Measurements from ENCODE around the gene ABT1. TPM values are rescaled to one million over a fixed set of nuclear protein-coding genes. Genes with fewer than 3 reads are reported as not detected.

The ABT1 gene
- total and polyA plus RNA-seq, 2 donors (not counting 1 experiment from before 2014, with no cell fraction given): 8.3 to 13.4 TPM

DNA sequence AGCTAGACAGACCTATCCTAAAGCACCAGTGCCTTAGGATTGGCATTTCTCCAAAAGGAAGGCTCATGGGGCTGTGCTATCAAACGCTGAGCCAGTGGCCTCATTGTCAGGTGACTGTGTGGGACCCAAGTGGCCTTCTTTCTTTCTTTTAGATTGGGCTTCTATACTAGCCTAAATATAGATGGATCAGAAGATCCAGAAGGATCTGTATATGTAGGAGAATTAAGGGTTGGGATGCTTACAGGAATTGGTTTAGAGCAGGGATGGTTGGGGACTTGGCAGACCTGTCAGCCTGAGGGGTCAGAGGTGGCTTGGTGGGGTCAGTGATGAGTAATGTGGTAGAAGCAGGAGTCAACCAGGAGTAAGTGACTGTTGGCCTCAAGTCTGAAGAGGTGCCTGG is 14.8 kb downstream of the ABT1 start:
- no peak overlapping the region for H3K4me3 ChIP-seq (replicated peaks in 1 of 4; ENCODE audit: control extremely low read depth in 1 of 4, insufficient read depth in 1 of 4, low read depth in 3 of 4, low read length in 4 of 4)
- no peaks in the 10 kb centered on the region for H3K36me3 ChIP-seq (ENCODE audit: control insufficient read depth, insufficient read depth, low read length)
- peaks cover 34% of the 10 kb centered on the region for H3K27me3 ChIP-seq (ENCODE audit: control insufficient read depth, insufficient read depth, low read length)
- H3K9ac ChIP-seq (ENCODE audit: insufficient read depth, low read length): no peak overlapping the region
- no peaks in the 10 kb centered on the region for H4K20me1 ChIP-seq (ENCODE audit: control insufficient read depth, extremely low read depth, insufficient read depth, low read length)
- no peak for TF ChIP-seq EZH2 (IDR thresholded peaks at IDR 0.05; ENCODE audit: low read length, missing control alignments)
- TF ChIP-seq, protein P1, sequence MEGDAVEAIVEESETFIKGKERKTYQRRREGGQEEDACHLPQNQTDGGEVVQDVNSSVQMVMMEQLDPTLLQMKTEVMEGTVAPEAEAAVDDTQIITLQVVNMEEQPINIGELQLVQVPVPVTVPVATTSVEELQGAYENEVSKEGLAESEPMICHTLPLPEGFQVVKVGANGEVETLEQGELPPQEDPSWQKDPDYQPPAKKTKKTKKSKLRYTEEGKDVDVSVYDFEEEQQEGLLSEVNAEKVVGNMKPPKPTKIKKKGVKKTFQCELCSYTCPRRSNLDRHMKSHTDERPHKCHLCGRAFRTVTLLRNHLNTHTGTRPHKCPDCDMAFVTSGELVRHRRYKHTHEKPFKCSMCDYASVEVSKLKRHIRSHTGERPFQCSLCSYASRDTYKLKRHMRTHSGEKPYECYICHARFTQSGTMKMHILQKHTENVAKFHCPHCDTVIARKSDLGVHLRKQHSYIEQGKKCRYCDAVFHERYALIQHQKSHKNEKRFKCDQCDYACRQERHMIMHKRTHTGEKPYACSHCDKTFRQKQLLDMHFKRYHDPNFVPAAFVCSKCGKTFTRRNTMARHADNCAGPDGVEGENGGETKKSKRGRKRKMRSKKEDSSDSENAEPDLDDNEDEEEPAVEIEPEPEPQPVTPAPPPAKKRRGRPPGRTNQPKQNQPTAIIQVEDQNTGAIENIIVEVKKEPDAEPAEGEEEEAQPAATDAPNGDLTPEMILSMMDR (conservative IDR thresholded peaks at IDR 0.05 in 1 of 2, IDR thresholded peaks at IDR 0.05 in 1 of 2; ENCODE audit: low read depth in 1 of 2, low read length in 2 of 2): no peak
- H3K9me3 ChIP-seq (ENCODE audit: control insufficient read depth, insufficient read depth, low read depth, low read length): no peaks in the 10 kb centered on the region
- no peak for DNase-seq (ENCODE audit: low read depth in 2 of 2)
- no peaks in the 10 kb centered on the region for H3K79me2 ChIP-seq (ENCODE audit: control insufficient read depth, insufficient read depth, low read length)
- no peaks in the 10 kb centered on the region for H3K4me1 ChIP-seq (ENCODE audit: control insufficient read depth, extremely low read depth, insufficient read depth, low read length)
- no peak overlapping the region for H2AFZ ChIP-seq (ENCODE audit: low read length)
- no peak overlapping the region for H3K27ac ChIP-seq (ENCODE audit: insufficient read depth, low read length)
- H3K4me2 ChIP-seq (ENCODE audit: extremely low read depth, insufficient read depth, low read length): no peak overlapping the region

DNA sequence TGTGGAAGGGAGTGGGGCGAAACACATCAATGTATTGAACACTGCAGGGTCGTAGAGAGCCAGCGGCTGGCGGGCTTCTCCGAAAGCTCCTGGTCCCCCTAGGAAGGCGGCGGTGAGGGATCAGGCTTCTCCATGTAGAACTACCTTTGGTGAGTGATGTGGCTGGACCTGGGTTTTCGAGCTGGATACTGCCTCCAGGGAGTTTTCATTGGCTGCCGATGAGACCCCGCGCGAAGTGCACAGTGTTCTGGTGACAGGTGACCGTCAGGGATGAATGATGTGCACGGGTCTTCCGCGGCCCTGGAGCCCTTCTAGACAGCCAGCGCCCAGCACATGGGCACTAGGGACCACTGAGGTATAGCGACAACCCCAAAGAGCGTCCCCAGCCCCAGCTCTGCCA is 16.4 kb downstream of the ABT1 start:
- no peaks in the 10 kb centered on the region for H3K36me3 ChIP-seq (ENCODE audit: control insufficient read depth, insufficient read depth, low read length)
- no peaks in the 10 kb centered on the region for H3K79me2 ChIP-seq (ENCODE audit: control insufficient read depth, insufficient read depth, low read length)
- H4K20me1 ChIP-seq (ENCODE audit: control insufficient read depth, extremely low read depth, insufficient read depth, low read length): no peaks in the 10 kb centered on the region
- no peak for DNase-seq (ENCODE audit: low read depth in 2 of 2)
- no peak overlapping the region for H3K4me2 ChIP-seq (ENCODE audit: extremely low read depth, insufficient read depth, low read length)
- no peak overlapping the region for H3K9ac ChIP-seq (ENCODE audit: insufficient read depth, low read length)
- peaks cover 34% of the 10 kb centered on the region for H3K27me3 ChIP-seq (ENCODE audit: control insufficient read depth, insufficient read depth, low read length)
- TF ChIP-seq EZH2 (IDR thresholded peaks at IDR 0.05; ENCODE audit: low read length, missing control alignments): no peak
- TF ChIP-seq, protein P1 (conservative IDR thresholded peaks at IDR 0.05 in 1 of 2, IDR thresholded peaks at IDR 0.05 in 1 of 2; ENCODE audit: low read depth in 1 of 2, low read length in 2 of 2): no peak
- H3K27ac ChIP-seq (ENCODE audit: insufficient read depth, low read length): no peak overlapping the region
- no peak overlapping the region for H3K4me3 ChIP-seq (replicated peaks in 1 of 4; ENCODE audit: control extremely low read depth in 1 of 4, insufficient read depth in 1 of 4, low read depth in 3 of 4, low read length in 4 of 4)
- no peak overlapping the region for H2AFZ ChIP-seq (ENCODE audit: low read length)
- no peaks in the 10 kb centered on the region for H3K4me1 ChIP-seq (ENCODE audit: control insufficient read depth, extremely low read depth, insufficient read depth, low read length)
- H3K9me3 ChIP-seq (ENCODE audit: control insufficient read depth, insufficient read depth, low read depth, low read length): no peaks in the 10 kb centered on the region

DNA sequence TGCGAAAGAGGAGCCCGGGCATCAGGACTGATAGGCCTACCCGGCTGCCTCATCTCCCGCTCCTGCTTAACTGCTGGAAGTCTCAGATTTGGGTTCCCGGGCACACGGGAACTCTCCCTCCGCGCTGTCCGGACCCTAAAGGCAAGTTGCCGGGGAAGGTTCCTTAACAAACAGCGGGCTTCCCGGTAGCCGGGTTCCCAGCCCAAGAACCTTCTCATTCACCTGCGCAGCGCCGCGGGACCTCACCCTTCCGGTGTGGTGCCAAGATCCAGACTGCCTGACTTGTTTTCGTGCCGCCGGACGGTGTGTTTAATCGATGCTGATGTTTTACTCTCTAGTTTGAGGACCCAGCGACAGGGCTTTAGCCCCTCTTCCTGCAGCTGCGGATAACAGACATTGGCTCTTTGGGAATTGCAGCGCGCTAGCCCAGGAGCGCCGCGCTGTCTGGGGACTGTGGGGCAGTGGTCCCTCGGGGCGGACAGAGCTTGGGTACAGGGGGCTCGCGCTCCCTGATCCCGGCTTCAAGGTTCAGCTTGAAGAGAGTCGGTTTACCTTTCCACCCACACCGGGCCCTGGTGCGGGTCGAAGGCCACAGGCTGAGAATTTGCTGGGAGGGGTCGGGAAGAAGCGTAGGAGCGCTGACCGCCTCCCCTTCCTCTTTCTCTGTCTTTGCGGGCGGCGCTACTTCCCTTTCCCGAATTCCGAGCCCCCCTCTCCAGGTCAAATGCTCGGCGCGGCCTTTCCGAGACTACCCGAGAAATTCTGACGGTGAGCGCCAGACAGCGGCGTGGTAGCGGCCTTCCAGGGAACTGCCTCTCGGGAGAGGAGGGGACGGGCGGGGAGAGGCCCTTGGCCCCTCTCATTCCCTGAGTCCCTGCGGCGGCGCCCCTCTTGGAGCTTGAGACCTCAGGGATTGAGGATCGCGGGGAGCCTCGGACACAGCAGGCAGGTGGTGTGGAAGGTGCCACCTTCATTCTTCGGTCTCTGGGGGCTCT is 17.2 kb downstream of the ABT1 start:
- TF ChIP-seq, protein P1 (conservative IDR thresholded peaks at IDR 0.05 in 1 of 2, IDR thresholded peaks at IDR 0.05 in 1 of 2; ENCODE audit: low read depth in 1 of 2, low read length in 2 of 2): no peak
- peak; percentile 94 for TF ChIP-seq EZH2 (IDR thresholded peaks at IDR 0.05; ENCODE audit: low read length, missing control alignments)
- Histone ChIP-seq H3K9ac (ENCODE audit: insufficient read depth, low read length) (no peak overlapping the region), H3K4me1 (ENCODE audit: control insufficient read depth, extremely low read depth, insufficient read depth, low read length) (no peaks in the 10 kb centered on the region), H3K27ac (ENCODE audit: insufficient read depth, low read length) (no peak overlapping the region), H2AFZ (ENCODE audit: low read length) (no peak overlapping the region), H3K36me3 (ENCODE audit: control insufficient read depth, insufficient read depth, low read length) (no peaks in the 10 kb centered on the region), H3K79me2 (ENCODE audit: control insufficient read depth, insufficient read depth, low read length) (no peaks in the 10 kb centered on the region), H4K20me1 (ENCODE audit: control insufficient read depth, extremely low read depth, insufficient read depth, low read length) (no peaks in the 10 kb centered on the region), H3K27me3 (ENCODE audit: control insufficient read depth, insufficient read depth, low read length) (peaks cover 34% of the 10 kb centered on the region), H3K4me2 (ENCODE audit: extremely low read depth, insufficient read depth, low read length) (peak overlapping the region; percentile 25), H3K9me3 (ENCODE audit: control insufficient read depth, insufficient read depth, low read depth, low read length) (no peaks in the 10 kb centered on the region), H3K4me3 (replicated peaks in 1 of 4; ENCODE audit: control extremely low read depth in 1 of 4, insufficient read depth in 1 of 4, low read depth in 3 of 4, low read length in 4 of 4) (peak overlapping the region in 1 of 4 experiments; percentile 28)
- no peak for DNase-seq (ENCODE audit: low read depth in 2 of 2)

Data from fibroblast of lung (primary cell).